Astrocyte (in vitro differentiated cells and primary cell): ENCODE results near the gene CEP68.

Experiments
- EZH2 ChIP-seq: IDR thresholded peaks from 2 replicates; pipeline ENCODE4 v1.6.1; 2012; ENCODE audit warnings: mild to moderate bottlenecking, low read length, inconsistent platforms; ENCODE audit not compliant: insufficient read depth
- TF ChIP-seq, protein P1 (sequence below): IDR thresholded peaks from 2 replicates; pipeline ENCODE4 v1.5.1; 2011; ENCODE audit warnings: low read depth, mild to moderate bottlenecking, inconsistent platforms, low read length, moderate library complexity; ENCODE audit not compliant: insufficient read depth

GRCh38 chr2:65070172-65070830, 14.1 kb downstream of the CEP68 start:
- TF ChIP-seq, protein P1, sequence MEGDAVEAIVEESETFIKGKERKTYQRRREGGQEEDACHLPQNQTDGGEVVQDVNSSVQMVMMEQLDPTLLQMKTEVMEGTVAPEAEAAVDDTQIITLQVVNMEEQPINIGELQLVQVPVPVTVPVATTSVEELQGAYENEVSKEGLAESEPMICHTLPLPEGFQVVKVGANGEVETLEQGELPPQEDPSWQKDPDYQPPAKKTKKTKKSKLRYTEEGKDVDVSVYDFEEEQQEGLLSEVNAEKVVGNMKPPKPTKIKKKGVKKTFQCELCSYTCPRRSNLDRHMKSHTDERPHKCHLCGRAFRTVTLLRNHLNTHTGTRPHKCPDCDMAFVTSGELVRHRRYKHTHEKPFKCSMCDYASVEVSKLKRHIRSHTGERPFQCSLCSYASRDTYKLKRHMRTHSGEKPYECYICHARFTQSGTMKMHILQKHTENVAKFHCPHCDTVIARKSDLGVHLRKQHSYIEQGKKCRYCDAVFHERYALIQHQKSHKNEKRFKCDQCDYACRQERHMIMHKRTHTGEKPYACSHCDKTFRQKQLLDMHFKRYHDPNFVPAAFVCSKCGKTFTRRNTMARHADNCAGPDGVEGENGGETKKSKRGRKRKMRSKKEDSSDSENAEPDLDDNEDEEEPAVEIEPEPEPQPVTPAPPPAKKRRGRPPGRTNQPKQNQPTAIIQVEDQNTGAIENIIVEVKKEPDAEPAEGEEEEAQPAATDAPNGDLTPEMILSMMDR, result no peak
- no peak for TF ChIP-seq EZH2
